Nucleus accumbens (tissue), 56 donors: ENCODE results near the gene GOSR1.
"Not testable (repeated sequence)": the region's sequence is repeated elsewhere in the genome, so short reads cannot be mapped to it uniquely, and the experiment has no call there.

Source experiments
- DNase-seq, 56 donors: peaks; one replicate each; lab custom pipeline; 2025; lab: John Stamatoyannopoulos, UW

The GOSR1 gene

DNA sequence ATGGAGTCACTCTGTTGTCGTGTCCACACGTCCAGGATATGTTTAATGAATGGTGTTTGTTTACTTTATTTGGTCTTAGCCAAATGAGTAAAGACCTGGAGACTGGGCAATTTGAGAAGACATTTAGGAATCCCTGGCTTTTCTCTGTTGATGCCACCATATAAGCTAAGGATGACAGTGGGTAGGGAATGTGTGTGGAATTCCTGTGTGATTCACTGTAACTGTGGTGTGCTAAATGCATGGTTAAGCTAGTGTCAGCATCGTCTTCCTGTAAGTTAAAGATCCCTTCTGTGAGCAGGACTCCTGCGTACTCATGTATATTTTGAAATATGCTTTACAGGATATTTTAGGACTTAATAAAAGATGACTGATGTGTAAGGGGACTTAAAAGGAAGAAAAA lies 26.4 kb downstream of the GOSR1 start:
- no peak for DNase-seq

DNA sequence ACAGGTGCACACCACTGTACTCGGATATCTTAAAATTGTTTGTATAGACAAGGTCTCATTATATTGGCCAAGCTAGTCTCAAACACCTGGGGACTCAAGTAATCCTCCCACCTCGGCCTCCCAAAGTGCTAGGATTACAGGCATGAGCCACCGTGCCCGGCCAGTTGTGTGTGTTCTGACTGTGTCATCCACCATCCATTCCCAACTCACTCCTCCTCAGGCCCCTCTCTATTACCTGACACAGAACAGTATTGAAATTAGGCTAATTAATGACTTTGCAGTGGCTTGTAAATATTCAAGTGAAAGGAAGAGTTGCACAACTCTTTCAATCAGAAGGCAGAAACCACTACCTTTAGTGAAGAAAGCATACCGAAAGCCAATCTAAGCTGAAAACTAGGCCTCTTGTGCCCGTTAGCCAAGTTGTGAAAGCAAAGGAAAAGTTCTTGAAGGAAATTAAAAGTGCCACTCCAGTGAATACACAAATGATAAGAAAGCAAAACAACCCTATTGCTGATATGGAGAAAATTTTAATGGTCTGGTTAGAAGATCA lies 28.7 kb downstream of the GOSR1 start:
- no peak for DNase-seq

DNA sequence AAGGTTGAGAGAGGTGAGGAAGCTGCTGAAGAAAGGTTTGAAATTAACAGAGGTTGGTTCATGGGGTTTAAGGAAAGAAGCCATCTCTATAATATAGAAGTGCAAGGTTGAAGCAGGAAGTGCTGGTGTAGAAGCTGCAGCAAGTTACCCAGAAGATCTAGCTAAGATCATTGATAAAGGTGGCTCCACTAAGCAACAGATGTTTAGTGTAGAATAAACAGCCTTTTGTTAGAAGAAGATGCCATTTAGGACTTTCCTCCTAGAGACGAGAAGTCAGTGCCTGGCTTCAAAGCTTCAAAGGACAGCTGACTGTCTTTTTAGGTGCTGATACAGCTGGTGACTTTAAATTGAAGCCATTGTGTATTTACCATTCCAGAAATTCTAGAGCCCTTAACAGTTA lies 29.3 kb downstream of the GOSR1 start:
- DNase-seq, result no peak

DNA sequence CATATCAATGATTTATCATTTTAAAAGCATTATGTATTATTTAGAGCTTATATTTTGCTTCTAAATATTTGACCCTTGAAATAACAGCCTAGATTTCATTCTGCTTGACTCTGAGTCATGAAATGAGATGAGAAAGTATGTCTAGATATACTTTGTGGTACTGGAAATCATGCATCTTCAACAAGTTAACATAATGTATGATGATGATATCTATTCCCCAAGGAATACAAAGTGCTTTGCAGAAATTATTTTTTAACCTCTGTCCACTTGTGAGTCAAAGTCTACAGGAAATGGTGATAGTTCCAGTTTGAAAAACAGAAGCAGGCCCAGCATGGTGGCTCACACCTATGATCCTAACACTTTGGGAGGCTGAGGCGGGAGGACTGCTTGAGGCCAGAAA lies 36.1 kb downstream of the GOSR1 start:
- no peak for DNase-seq

DNA sequence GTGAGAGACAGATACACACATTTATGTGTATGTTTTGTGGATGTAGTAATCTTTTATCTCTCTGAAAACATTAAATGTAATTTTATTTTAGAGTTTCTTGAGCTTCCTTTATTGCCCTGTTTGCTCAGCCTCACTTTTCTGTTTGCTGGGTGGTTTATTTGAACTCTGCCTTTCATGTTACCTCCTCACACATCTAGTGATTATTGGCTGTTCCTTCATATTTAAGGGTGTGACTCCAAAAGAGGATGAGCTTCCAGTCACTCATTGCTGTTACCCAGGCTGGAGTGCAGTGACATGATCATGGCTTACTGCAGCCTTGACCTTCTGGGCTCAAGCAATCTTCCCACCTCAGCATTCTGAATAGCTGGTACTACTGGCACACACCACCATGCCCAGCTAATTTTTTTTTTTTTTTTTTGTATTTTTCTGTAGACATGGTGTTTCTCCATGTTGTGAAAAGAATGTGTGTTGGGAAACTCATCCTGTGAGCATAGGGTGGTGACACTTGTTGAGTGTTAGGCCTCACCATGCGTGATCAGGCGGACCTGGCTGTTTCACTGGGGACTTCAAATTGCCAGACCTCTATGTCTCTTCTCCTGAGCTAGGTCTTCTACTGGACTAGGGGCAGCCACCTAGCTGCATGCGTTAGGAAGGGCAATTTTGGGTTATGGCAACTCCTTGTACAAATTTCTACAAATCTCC lies 37.8 kb downstream of the GOSR1 start:
- DNase-seq, result no peak

DNA sequence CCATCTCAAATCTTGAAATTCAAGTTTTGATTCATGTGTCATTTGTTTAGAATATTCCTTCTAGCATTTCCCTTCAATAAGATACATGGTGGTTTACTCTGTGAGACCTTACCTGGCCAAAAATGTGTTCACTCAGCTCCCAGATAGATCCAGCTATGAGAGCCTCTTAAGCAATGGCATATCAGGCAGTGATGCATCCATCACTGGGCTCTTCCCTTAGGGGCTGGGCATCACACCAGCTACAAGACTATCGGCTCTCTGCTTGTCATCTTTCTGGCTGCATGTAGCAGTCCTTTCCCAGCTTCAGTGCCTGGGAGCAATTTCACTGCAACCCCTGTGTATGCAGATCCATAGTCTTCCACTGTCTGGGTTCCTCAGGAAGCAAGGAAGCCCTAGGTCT lies 40.6 kb downstream of the GOSR1 start:
- no peak for DNase-seq

DNA sequence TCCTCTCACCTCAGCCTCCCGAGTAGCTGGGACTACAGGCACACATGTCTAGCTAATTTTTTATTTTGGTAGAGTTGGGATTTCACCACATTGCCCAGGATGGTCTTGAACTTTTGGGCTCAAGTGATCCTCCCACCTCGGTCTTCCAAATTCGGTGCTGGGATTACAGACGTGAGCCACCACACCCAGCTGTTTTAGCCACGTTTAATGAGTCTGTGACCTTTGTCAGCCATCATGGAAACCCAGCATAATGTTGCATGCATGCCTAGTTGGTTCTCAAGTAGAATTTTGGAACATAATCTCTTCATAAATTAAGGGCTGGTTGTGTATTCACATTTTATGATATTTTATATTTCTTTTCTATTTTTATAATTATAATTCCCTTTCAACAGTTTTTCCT lies 42.0 kb downstream of the GOSR1 start:
- no peak for DNase-seq

DNA sequence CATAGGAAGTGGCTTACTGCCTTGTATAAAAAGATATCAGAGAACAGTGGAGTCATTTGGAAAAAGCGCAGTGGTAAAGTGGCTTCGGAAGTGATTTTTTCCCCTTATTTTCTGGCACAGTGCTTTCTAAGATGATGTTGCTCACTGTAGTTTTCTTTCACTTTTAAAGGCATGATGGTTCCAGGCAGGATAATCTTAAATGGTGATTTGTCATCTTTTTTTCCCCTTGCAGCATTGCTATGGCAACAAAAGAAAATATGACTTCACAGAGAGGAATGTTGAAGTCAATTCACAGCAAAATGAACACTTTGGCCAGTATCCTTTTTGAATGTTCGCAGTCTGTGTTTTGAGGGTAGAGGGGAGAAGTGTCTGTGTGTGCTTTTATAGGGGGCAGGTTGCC lies 42.5 kb downstream of the GOSR1 start:
- peak in 1 of 56 donors; percentile 1 for DNase-seq

DNA sequence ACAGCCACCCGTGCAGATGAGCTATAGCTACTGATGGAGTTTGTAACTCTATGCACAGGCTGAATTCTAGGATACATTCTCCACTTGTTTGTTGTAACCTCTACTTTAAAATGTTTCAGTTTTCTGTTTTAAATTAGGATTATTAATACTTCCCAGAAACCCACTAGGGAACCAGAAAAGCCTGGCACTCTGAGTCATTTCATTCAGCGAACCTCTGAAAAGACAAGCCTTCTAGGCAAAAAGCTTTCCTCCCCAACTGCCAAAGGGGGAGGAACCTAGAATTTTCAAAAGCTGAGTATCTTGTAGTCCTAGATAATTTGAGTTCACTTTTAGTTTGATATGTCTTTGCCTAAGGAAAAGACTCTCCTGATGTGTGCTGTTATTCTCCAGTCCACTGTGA lies 43.2 kb downstream of the GOSR1 start:
- peak in 4 of 56 donors; percentile 0 to 14 (median 6) for DNase-seq

DNA sequence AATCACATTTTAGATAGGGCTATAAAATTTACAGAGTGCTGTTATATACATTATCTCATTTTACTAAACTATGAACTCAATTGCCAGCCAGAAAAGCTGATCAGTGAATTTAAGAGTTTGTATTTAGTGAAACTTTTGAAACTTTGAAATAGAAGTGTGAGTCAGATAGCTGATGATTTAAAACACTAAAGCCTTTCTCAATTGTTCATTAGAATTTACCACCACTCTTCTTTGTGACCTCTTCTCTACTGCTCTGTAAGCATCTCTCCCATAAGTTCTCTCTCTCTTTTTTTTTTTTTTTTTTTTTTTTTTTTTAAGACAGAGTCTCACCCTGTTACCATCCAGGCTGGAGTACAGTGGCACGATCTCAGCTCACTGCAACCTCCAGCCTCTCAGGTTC lies 43.7 kb downstream of the GOSR1 start:
- no peak for DNase-seq

DNA sequence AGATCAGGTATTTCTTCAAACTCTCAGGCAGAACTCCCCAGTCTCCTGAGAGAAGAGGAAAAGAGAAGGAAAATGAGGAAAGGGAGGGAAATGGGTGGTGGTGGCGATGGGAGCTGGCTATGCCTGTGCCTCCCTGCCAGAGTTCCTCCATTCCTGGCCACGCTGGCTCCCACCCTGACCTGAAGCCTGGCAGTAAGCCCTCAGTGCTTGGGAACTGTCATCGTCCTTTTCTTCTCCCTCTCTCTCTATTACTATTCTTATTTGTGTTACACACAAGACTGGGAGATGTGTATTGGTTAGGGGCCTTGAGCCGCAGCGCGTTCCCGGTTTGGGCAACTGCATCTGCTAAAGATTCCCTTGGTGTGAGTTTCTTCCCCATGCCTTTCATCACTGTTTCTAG lies 44.6 kb downstream of the GOSR1 start:
- no peak for DNase-seq

DNA sequence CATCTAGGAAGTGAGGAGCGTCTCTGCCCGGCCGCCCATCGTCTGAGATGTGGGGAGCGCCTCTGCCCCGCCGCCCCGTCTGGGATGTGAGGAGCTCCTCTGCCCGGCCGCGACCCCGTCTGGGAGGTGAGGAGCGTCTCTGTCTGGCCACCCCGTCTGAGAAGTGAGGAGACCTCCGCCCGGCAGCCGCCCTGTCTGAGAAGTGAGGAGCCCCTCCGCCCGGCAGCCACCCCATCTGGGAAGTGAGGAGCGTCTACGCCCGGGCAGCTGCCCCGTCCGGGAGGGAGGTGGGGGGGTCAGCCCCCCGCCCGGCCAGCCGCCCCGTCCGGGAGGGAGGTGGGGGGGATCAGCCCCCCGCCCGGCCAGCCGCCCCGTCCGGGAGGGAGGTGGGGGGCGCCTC lies 46.0 kb downstream of the GOSR1 start:
- not testable (repeated sequence) for DNase-seq

DNA sequence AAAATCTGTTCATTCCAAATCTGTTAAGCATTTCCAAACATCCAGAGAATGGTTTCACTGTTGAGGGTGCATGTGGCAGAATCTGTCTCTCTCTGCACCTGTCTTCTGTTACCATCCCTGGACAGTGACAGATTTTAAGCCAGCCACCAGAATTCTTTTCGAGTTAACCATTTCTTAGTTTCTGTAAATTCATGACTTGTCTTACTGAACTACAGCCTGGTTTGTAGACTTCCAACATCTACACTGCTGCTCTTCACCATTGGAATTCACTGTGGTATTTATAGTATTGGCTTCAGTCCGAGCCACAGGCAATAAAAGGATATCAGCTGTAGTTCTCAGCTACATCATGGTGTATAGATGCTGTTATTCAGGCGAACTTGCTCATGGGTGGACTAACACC lies 47.6 kb downstream of the GOSR1 start:
- DNase-seq, result no peak

DNA sequence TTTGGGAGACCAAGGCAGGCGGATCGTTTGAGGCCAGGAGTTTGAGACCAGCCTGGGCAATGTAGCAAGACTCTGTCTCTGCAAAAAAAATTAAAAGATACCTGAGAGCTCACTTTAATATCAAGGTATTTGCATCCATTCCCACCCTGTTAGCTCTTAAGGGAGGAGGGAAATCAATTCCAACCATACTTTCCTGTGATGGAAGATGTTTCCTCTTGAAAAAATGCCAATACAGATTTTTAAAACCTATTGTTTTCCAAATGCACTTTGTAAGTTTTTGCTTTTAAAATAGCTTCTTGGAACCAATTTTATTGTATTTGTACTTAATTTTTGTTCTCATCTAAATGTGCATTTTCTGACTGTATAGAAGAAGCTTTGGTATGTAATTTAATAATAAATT lies 49.2 kb downstream of the GOSR1 start:
- no peak for DNase-seq

DNA sequence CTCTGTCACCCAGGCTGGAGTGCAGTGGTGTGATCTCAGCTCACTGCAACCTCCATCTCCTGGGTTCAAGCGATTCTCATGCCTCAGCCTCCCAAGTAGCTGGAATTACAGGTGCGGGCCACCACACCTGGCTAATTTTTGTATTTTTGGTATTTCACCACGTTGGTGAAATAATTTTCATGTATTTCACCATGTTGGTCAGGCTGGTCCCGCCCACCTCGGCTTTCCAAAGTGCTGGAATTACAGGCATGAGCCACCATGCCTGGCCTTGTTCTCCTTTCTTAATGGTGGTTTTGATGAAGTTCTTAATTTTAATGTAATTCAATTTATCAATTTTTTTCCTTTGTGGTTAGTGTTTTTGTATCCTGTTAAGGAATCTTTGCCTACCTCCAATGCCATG lies 51.5 kb downstream of the GOSR1 start:
- not testable (repeated sequence) for DNase-seq

DNA sequence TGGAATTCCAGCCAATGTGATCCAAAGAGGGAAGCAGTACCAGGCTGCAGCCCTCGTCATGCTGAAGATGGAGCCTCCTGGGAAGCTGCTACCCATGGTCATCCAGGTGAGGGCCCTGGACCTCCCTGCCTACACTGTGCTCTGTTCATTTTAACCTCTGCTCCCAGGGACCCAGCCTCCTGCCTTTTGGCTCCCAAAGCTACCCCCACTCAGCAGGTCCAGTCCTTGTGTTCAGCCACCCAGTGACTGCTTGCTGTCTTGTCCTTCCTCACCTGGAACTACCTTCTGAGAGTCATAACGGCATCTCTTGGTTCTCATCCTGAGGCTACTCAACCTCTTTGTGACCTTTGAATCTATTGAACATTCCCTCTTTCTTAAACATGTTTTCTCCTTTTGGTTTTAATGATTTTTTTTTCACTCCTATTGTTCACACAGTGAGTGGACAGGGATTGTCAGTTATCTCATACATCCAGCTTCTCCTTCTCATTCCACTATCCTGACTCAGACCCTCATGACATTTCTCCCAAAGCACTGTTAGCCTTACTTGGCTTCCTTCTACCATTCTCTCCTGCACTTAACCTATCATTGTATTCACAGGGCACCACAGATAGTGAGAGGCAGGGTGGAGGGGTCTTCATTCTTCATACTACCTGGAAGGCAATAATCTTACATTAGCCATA lies 53.3 kb downstream of the GOSR1 start:
- DNase-seq, result no peak

DNA sequence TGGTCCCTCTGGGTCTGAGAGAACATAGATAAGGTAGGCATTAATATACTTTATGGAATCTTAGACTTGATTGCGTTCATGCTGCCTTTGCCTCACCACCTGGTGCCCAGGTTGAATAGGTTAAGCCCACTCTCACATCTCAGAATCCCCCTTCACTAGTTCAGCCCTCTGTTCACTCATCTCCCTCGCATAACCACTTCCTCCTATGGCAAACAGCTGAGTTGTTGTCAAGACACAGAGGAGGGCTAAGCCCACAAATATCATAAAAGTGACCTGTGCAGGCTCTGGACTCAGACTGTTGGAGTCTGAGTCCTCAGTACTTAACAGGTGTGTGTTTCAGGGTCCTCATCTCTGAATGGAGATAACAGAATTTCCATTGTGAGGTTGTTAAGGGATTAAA lies 55.7 kb downstream of the GOSR1 start:
- DNase-seq, result no peak

DNA sequence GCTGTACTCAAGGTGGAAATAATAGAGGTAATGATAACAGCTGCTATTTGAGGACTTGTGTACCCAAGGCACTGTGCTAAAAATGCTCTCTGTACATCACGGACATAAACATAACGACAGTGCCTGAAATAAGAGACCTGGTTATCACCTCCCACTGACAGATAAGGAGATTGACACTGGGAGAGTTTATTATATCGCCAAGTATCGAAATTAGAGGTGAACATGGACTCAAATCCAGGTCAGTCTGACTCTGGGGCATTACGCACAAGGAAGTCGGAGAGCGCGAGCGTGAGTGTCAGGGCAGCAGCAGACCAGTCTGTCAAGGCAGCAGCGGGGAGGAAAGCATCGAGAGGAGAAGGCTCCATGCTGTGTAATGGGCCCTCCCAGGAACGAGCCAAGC lies 57.1 kb downstream of the GOSR1 start:
- no peak for DNase-seq

DNA sequence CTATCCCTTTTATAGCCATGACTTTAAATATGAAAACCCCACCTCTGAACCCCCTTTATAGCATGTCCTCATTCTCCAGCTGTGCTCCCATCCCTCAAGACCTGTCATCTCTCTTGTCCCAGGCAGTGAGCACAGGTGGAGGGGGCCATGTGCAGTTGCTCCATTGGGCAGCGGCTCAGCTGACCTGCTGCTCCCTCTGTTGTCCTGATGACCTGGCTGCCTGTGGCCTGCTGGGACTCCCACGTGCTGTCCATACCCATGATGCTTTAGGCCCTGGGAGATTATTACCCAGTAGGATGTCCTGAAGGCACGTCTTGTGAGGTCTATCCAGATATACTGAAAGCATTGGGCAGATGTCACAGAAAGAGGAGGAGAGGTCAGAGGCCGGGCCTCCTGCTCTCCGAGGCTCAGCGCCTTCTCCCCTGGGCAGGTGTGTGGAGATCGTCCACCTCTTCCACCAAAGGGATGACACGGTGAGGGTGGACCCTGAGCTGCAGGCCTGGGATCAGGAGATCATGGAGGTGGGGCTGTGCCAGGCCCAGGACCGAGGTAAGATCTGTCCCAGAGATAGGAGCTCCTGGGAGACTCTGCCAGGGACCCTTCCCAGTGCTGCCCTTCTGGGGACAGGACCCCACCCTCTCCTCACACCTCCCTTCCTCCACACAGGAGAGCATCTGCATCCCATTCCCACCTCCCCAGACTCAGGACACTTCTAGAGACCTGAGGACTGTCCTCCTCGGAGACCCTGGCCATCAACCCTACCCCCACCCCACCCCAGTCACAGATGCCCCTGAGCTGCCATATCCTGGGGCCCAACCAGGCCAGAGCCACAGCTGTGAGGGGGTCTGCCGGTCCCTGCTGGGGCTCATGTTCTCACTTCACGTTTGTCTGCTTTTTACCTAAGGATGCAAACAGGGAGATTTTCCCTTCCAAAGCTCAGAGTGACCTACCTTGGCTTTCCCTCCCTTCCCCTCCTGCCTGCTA lies 58.0 kb downstream of the GOSR1 start:
- DNase-seq, result no peak

DNA sequence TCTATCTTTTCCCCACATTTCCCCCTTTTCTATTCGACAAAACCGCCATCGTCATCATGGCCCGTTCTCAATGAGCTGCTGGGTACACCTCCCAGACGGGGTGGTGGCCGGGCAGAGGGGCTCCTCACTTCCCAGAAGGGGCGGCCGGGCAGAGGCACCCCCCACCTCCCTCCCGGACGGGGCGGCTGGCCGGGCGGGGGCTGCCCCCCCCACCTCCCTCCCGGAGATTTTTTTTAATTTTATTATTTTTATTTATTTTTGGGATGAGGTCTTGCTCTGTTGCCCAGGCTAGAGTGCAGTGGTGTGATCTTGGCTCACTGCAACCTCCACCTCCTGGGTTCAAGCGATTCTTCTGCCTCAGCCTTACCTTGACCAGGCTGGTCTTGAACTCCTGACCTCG lies 59.6 kb downstream of the GOSR1 start:
- not testable (repeated sequence) for DNase-seq

DNA sequence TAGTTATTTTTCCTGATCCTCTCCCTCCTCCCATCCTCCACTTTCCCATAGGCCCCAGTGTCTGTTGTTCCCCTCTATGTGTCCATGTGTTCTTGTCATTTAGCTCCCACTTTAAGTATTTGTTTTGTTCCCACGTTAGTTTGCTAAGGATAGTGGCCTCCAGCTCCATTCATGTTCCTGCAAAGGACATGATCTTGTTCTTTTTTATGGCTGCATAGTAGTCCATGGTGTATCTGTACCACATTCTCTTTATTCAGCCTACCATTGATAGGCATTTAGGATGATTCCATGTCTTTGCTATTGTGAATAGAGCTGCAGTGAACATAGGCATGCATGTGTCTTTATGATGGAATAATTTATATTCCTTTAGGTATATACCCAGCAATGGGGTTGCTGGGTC lies 60.5 kb downstream of the GOSR1 start:
- not testable (repeated sequence) for DNase-seq
